ENCODE results near the gene EPHB1.

The EPHB1 gene

DNA sequence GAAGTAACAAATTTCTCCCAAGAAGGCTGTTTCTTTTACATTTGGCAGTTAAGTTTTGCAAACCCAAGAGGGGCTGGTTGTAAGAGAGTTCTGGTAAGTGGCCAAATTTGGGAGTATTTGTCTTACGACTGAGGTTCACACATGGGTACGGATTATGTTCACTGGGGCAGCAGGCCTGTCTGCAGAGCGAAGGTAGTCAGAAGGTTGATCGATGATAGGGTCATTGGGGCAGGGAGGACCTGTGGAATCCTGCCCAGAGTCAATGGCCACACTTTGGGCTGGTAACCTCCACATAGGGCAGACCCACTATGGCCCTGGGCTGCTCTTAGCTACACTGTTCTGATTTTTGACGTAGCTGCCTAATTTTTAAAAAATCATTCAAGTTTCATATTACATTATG, 368.6 kb downstream of the EPHB1 start:
- DNase-seq (ENCODE audit: low read depth in 1 of 2, low spot score in 1 of 2) = no peak
- no peaks in the 10 kb centered on the region for H3K27me3 ChIP-seq (ENCODE audit: insufficient read depth, poor library complexity, severe bottlenecking)
- no peak for TF ChIP-seq GABPA (IDR thresholded peaks at IDR 0.05; ENCODE audit: low read depth)
- no peak for TF ChIP-seq POLR2AphosphoS5 (IDR thresholded peaks at IDR 0.05; ENCODE audit: low read depth)
- no peak for TF ChIP-seq REST (IDR thresholded peaks at IDR 0.05; ENCODE audit: insufficient replicate concordance, low read depth)
- TF ChIP-seq SPI1 (IDR thresholded peaks at IDR 0.05; ENCODE audit: borderline replicate concordance, low read depth) = no peak
- TF ChIP-seq CTCF (IDR thresholded peaks at IDR 0.05; ENCODE audit: insufficient read depth, low read length) = no peak
- no peak overlapping the region for H3K27ac ChIP-seq (replicated peaks)
- H3K4me3 ChIP-seq (replicated peaks; ENCODE audit: insufficient read depth, low read length) = no peak overlapping the region

DNA sequence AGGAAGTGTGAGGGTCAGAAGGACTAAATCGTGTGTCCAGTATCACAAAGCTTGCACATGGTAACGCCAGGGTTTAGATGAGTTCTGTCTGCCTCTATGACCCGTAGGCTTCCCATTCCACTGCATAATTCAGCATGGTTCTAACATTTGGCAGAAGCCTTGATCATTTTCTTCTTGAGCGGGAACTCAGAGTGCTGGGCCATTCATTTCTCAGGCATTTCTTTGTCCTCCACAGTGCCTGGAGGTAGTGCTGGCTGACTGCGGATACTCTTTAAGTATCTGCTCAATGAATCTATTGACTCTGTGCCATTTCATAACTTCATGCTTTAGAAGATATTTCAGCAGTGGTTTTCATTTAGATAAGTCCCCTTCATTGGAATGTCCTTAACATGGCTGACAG, 370.2 kb downstream of the EPHB1 start:
- Histone ChIP-seq H3K27me3 (ENCODE audit: insufficient read depth, poor library complexity, severe bottlenecking) (no peaks in the 10 kb centered on the region), H3K27ac (replicated peaks) (no peak overlapping the region), H3K4me3 (replicated peaks; ENCODE audit: insufficient read depth, low read length) (no peak overlapping the region)
- no peak for TF ChIP-seq SPI1 (IDR thresholded peaks at IDR 0.05; ENCODE audit: borderline replicate concordance, low read depth)
- no peak for TF ChIP-seq GABPA (IDR thresholded peaks at IDR 0.05; ENCODE audit: low read depth)
- no peak for TF ChIP-seq CTCF (IDR thresholded peaks at IDR 0.05; ENCODE audit: insufficient read depth, low read length)
- no peak for TF ChIP-seq REST (IDR thresholded peaks at IDR 0.05; ENCODE audit: insufficient replicate concordance, low read depth)
- TF ChIP-seq POLR2AphosphoS5 (IDR thresholded peaks at IDR 0.05; ENCODE audit: low read depth) = no peak
- no peak for DNase-seq (ENCODE audit: low read depth in 1 of 2, low spot score in 1 of 2)

DNA sequence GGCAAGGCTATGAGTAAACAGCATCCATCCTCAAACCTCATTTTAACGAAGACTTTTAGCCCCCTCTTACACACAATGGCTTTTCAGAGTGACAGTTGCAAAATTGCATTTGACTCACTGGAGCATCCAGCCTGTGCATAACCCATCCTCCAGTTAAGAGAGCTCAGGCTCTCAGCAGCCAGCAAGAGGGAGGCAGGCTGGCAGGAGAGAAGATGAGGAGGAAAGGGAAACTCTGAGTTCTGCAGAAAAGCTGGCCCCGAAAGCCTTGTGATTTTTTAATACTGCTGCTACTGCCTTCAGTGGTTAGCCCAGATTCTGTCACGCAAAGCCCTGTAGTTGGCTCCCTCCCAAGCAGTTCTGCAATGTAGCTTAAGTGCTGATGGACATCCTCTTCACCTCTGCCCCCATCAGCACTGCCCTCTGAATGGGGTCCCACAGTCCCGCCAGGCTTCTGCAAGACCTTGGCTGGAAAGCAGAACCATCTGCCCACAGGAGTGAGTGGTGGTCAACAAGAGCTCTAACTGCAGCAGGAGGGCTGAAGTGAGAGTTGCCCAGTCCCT, 371.3 kb downstream of the EPHB1 start:
- no peak overlapping the region for H3K27ac ChIP-seq (replicated peaks)
- H3K27me3 ChIP-seq (ENCODE audit: insufficient read depth, poor library complexity, severe bottlenecking) = no peaks in the 10 kb centered on the region
- H3K4me3 ChIP-seq (replicated peaks; ENCODE audit: insufficient read depth, low read length) = no peak overlapping the region
- DNase-seq (ENCODE audit: low read depth in 1 of 2, low spot score in 1 of 2) = no peak
- TF ChIP-seq REST (IDR thresholded peaks at IDR 0.05; ENCODE audit: insufficient replicate concordance, low read depth) = no peak
- TF ChIP-seq GABPA (IDR thresholded peaks at IDR 0.05; ENCODE audit: low read depth) = no peak
- no peak for TF ChIP-seq POLR2AphosphoS5 (IDR thresholded peaks at IDR 0.05; ENCODE audit: low read depth)
- no peak for TF ChIP-seq CTCF (IDR thresholded peaks at IDR 0.05; ENCODE audit: insufficient read depth, low read length)
- TF ChIP-seq SPI1 (IDR thresholded peaks at IDR 0.05; ENCODE audit: borderline replicate concordance, low read depth) = no peak
